ENCODE data around the gene PSMB7. TPM values are rescaled to one million over a fixed set of nuclear protein-coding genes. Genes with fewer than 3 reads are reported as not detected.

Gene PSMB7
- total RNA-seq (2014; rRNA removed; shearing (Covaris generic)) = 393 and 403 TPM in 2 replicates

DNA sequence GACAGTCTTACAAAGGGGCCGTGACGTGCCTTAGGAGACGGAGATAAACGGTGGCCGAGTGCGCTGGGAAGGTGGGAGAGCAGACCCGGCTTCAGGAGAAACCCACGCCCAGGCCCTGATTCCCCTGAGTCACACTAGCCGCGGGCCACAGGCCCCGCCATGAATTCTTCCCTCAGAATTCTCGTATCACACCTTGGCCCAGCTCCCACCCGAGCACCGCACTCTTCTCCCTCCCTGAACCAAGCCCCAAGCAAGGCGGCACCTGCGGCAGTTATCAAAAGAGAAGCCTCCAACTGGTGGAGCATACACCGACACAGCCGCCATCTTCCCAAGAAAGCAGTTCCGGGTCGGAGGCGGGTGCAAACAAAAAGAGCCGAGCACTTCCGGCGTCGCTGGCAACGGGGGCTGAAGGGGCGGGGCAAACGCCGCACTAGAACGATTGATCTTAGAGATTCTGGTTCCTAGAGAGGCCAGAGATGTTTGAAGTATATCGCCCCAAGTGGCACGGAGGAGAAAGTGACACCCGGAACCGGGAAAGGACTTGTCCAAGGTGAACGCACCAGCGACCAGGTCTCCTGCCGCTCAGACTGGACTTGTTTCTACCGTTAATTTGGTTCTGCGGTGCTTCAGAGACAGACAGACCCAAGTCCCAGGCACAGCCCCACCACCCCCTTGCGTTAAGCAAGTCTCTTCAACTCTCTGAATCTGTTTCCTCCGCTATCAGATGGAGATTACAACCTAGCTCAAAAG is at the start of gene PSMB7:
Gene PSMB7, minus strand, starts transcription at position 341 of the 750 bp plus-strand sequence. Its CDS starts 17 bp downstream, at position 324.
- Histone ChIP-seq H3K27ac (peak within 1 kb of the TSS; percentile 77), H3K36me3 (peaks cover 42% of the 10 kb centered on the region), H3K4me1 (peaks cover 4% of the 10 kb centered on the region; the same call in 1 of the 2 replicates), H3K4me3 (peak within 1 kb of the TSS; percentile 87), H3K9me3 (replicated peaks) (no peaks in the 10 kb centered on the region), H3K27me3 (no peaks in the 10 kb centered on the region)
- peak; percentile 98 to 99 for DNase-seq

- H3K9me3 ChIP-seq (replicated peaks) = no peaks in the 10 kb centered on the region
- no peaks in the 10 kb centered on the region for H3K4me1 ChIP-seq
- no peaks in the 10 kb centered on the region for H3K27me3 ChIP-seq
- no peak for DNase-seq
- H3K4me3 ChIP-seq = no peak overlapping the region
- H3K27ac ChIP-seq = no peak overlapping the region
- H3K36me3 ChIP-seq = no peaks in the 10 kb centered on the region
Measured at GRCh38 chr9:124462739-124463138, 47.5 kb upstream of the PSMB7 start.

DNA sequence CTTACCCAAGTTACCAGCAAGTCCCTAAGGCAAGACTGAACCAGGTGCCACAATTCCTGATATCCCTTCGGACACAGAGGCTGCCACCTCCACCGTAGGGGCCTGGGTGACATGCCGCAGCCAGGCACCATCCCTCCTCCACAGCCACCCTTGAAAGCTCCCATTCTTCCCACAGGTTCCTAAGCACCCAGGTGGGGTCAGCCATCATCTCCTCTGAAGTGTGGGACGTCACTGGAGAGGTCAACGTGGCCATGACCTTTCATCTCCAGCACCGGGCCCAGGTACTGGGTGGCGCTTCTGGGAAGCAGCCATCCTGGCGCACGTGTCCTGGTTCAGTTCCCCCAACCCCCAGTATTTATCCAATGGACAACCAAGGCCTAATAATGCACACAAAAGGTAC is 43.2 kb upstream of the PSMB7 start:
- no peaks in the 10 kb centered on the region for H3K36me3 ChIP-seq
- no peak for DNase-seq
- no peak overlapping the region for H3K4me3 ChIP-seq
- H3K4me1 ChIP-seq = no peaks in the 10 kb centered on the region
- 0 out of 2 replicates have a peak, but pooled peaks cover 3% of the 10 kb centered on the region for H3K27me3 ChIP-seq
- no peak overlapping the region for H3K27ac ChIP-seq
- no peaks in the 10 kb centered on the region for H3K9me3 ChIP-seq (replicated peaks)

DNA sequence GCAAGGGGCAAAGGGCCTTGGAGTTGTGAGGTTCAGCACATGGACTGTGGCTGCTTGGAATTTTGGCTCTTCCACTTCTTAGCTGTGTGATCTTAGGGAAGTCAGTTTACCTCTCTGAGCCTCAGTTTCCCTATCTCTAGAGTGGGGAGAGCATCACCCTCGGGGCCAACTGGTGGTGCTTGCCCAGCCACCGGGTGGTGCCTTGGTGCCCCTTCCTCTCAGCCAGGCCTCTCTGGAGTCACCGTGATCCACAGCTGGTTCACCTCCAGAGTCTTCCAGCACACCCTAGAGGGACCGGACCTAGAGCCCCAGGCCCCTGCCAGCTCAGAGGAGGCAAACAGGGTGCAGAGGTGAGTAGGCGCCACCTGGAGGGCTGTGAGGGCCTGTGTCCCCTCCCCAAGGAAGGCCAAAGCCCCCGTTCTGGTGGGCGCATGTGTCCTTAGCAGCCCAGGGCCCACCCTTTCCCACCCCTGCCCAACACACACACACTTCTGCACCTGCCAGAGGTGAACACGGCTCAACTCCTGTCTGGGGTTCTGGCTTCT is 42.7 kb upstream of the PSMB7 start:
- DNase-seq = no peak
- no peak overlapping the region for H3K27ac ChIP-seq
- H3K27me3 ChIP-seq = 0 out of 2 replicates have a peak, but pooled peaks cover 3% of the 10 kb centered on the region
- no peaks in the 10 kb centered on the region for H3K36me3 ChIP-seq
- H3K4me3 ChIP-seq = no peak overlapping the region
- no peaks in the 10 kb centered on the region for H3K9me3 ChIP-seq (replicated peaks)
- no peaks in the 10 kb centered on the region for H3K4me1 ChIP-seq

DNA sequence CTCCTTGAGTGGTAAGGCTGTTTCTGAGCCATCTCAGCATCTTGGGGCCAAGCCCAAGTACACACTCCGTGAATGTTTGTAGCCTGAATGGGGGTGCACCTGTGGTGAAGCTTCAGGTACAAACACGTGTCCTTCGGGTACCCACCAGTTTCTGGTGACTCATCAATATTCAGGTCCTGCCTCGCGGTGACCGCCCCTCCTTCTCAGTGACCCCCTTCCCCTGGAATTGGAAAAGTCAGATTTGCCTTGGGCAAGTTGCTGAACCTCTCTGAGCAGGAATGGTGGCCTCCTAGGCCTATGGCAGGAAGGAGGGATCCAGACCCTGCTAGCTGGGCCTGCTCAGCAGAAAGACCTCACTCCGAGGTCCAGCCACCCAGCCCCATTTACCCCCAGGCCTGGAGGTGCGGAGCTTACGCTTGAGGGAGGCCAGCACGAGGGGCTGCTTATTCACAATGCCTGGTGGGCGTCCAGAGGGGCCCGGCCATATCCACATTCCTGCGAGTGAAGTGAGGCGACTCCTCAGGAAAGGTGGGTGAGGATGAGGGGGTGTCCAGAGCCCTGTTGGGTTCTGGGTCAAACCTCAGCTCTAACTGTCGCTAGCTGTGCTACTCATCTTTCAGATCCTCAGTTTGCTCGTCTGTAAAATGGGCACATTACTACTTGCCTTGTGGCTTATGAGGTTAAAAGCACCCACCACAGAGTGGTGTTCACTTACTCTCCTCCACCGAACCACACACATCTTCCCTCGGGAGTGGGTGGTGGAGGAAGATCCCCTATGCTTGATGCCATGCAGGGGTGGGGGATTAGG is 42.0 kb upstream of the PSMB7 start:
- H3K36me3 ChIP-seq = no peaks in the 10 kb centered on the region
- H3K27me3 ChIP-seq = 0 out of 2 replicates have a peak, but pooled peaks cover 3% of the 10 kb centered on the region

DNA sequence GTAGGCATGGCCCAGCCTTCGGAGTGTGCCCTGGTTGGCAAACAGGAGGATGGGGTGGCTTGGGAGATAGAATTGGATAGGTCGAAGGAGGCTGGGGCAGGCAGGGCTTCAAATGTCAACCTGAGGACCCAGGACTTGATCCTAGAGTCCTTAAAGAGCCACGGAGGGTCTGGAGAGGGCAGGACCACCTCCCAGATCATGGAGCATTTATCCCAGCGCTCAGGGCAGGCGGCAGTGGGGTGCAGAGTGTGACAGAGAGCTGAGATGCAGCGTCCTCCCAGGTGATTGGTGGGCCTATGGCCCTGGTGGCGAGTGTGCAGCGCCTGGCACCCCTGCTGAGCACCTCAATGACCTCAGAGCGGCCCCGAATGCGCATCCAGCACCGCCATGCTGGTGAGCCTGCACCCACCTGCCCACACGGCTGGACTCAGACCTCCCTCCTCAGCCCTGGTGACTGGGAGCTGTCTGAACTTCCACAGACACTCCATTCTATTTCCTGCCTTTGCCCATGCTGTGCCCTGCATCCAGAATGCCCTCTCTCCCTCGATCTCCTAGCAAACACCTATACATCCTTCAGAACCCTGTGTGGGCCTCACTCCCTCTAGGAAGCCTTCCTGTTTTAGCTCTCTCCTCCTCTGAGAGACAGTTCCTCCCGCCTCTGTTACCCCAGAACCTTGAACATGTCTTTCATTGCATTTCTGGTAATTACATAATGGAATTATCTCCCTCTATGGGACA is 41.3 kb upstream of the PSMB7 start:
- no peaks in the 10 kb centered on the region for H3K9me3 ChIP-seq (replicated peaks)
- no peak overlapping the region for H3K4me3 ChIP-seq
- H3K27ac ChIP-seq = no peak overlapping the region
- H3K27me3 ChIP-seq = 0 out of 2 replicates have a peak, but pooled peaks cover 3% of the 10 kb centered on the region
- no peaks in the 10 kb centered on the region for H3K4me1 ChIP-seq
- DNase-seq = no peak
- H3K36me3 ChIP-seq = no peaks in the 10 kb centered on the region

More for the DNA sequence above, 42.0 kb upstream of the PSMB7 start:
- Histone ChIP-seq H3K9me3 (replicated peaks) (no peaks in the 10 kb centered on the region), H3K4me3 (no peak overlapping the region), H3K4me1 (no peaks in the 10 kb centered on the region), H3K27ac (no peak overlapping the region)
- DNase-seq = no peak

DNA sequence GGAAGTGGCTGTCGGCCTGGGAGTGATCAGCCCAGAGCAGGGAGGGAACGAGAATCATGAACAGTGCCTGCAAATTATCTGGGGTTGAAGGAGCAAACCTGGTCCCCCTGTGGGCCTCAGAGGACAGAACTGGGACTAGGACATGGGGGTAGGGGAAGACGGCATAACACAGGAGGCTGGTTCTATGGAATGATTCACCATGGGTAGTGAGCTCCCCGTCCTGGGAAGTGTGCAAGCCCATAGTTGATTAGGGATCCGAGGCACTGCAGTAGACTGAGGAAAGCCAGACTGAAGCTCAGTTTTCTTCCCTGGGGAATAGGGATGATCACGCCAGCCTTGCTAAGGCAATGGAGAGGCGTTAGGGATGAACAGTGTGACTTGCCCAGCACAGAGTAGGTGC is 40.6 kb upstream of the PSMB7 start:
- Histone ChIP-seq H3K27me3 (0 out of 2 replicates have a peak, but pooled peaks cover 3% of the 10 kb centered on the region), H3K36me3 (no peaks in the 10 kb centered on the region), H3K4me3 (no peak overlapping the region)

DNA sequence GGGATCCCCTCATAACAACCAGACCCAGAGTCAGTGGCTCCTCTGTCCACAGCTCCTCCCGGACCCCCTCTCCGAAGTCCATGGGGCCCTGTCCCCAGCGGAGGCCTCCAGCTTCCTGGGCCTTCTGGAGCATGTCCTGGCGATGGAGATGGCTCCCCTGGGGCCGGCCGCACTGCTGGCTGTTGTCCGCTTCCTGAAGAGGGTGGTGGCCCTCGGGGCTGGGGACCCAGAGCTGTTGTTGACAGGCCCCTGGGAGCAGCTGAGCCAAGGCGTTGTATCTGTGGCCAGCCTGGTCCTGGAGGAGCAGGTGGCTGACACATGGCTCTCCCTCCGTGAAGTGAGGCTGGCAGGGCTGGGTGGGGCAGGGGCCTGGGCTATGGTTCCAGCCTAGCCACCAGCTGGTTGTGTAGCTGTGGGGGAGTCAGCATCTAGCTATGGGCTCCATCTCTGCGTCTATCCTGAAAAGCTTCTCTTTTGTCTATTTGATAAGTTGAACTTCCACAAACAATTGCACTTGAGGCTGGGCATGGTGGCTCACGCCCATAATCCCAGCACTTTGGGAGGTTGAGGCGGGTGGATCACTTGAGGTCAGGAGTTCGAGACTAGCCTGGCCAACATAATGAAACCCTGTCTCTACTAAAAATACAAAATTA is 39.7 kb upstream of the PSMB7 start:
- no peak for DNase-seq
- H3K36me3 ChIP-seq = no peaks in the 10 kb centered on the region
- H3K4me1 ChIP-seq = no peaks in the 10 kb centered on the region
- 0 out of 2 replicates have a peak, but pooled peaks cover 3% of the 10 kb centered on the region for H3K27me3 ChIP-seq
- no peak overlapping the region for H3K4me3 ChIP-seq
- no peak overlapping the region for H3K27ac ChIP-seq
- H3K9me3 ChIP-seq (replicated peaks) = no peaks in the 10 kb centered on the region

More for the DNA sequence above, 40.6 kb upstream of the PSMB7 start:
- H3K4me1 ChIP-seq = no peaks in the 10 kb centered on the region
- no peak for DNase-seq
- H3K9me3 ChIP-seq (replicated peaks) = no peaks in the 10 kb centered on the region
- no peak overlapping the region for H3K27ac ChIP-seq

- 0 out of 2 replicates have a peak, but pooled peaks cover 3% of the 10 kb centered on the region for H3K27me3 ChIP-seq
- DNase-seq = no peak
Measured at GRCh38 chr9:124454296-124454695, 39.1 kb upstream of the PSMB7 start.

GRCh38 chr9:124453586-124454191 is 38.4 kb upstream of the PSMB7 start:
- no peaks in the 10 kb centered on the region for H3K9me3 ChIP-seq (replicated peaks)
- H3K36me3 ChIP-seq = no peaks in the 10 kb centered on the region
- no peaks in the 10 kb centered on the region for H3K4me1 ChIP-seq
- H3K27ac ChIP-seq = no peak overlapping the region
- 0 out of 2 replicates have a peak, but pooled peaks cover 3% of the 10 kb centered on the region for H3K27me3 ChIP-seq
- H3K4me3 ChIP-seq = no peak overlapping the region
- DNase-seq = no peak

More at GRCh38 chr9:124454296-124454695, 39.1 kb upstream of the PSMB7 start:
- no peaks in the 10 kb centered on the region for H3K36me3 ChIP-seq
- H3K4me3 ChIP-seq = no peak overlapping the region
- no peak overlapping the region for H3K27ac ChIP-seq
- H3K4me1 ChIP-seq = no peaks in the 10 kb centered on the region
- no peaks in the 10 kb centered on the region for H3K9me3 ChIP-seq (replicated peaks)

- Histone ChIP-seq H3K27me3 (0 out of 2 replicates have a peak, but pooled peaks cover 3% of the 10 kb centered on the region), H3K4me1 (no peaks in the 10 kb centered on the region), H3K27ac (no peak overlapping the region), H3K9me3 (replicated peaks) (no peaks in the 10 kb centered on the region), H3K36me3 (no peaks in the 10 kb centered on the region), H3K4me3 (no peak overlapping the region)
- DNase-seq = no peak
Measured at GRCh38 chr9:124452841-124453585, 37.8 kb upstream of the PSMB7 start.

DNA sequence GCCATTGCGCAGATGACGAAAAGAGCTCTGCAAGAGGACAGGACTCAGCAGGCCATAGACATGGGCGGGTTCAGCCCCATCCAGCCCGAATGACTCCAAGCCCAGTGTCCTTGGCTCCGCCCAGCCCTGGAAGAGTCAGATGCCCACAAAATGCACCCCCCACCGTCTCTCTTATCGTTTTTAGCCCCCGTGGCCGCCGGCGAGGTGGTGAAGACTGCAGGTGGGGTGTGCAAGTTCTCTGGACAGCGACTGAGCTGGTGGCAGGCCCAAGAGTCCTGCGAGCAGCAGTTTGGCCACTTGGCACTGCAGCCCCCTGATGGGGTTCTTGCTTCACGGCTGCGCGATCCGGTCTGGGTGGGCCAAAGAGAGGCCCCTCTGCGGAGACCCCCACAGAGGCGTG is 37.1 kb upstream of the PSMB7 start:
- H3K4me1 ChIP-seq = no peaks in the 10 kb centered on the region
- H3K36me3 ChIP-seq = no peaks in the 10 kb centered on the region
- H3K27ac ChIP-seq = no peak overlapping the region
- no peak for DNase-seq
- no peaks in the 10 kb centered on the region for H3K27me3 ChIP-seq
- no peaks in the 10 kb centered on the region for H3K9me3 ChIP-seq (replicated peaks)
- H3K4me3 ChIP-seq = no peak overlapping the region

All from SJCRH30 (cell line).